NCI-H345 (cell line): ENCODE data around the gene TMEM30B.

Experiments
- DNase-seq: peaks from one replicate; lab custom pipeline; 2025; lab: John Stamatoyannopoulos, UW

The TMEM30B gene

DNA sequence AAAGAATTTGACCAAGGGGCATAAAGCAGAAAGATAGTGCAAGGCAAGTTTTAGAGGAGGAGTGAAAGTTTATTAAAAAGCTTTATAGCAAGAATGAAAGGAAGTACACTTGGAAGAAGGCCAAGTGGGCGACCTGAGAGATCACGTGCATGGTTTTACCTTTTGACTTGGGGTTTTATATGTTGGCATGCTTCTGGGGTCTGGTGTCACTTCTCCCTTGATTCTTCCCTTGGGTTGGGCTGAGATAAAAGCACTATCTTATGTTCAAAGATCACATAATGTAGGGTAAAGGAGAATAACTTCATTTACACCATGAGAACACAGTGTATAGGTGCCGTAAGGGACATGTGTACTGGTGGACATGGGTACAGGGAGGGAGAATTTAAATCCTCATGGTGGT lies 17.7 kb upstream of the TMEM30B start:
- no peak for DNase-seq

DNA sequence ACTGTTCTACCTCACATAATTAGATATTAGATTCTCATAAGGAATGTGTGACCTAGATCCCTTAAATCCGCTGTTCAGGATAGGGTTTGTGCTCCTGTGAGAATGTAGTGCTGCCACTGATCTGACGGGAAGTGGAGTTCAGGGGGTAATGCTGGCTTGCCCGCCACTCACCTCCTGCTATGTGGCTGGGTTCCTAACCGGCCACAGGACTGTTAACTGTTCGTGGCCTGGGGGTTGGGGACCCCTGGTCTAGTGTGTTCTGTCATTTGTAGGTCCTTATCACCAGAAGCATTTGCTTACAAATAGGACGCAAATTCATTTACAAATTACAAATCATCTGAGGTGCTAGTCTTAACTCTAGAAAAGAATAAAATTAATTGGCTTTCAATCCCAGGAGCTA lies 16.4 kb upstream of the TMEM30B start:
- no peak for DNase-seq

DNA sequence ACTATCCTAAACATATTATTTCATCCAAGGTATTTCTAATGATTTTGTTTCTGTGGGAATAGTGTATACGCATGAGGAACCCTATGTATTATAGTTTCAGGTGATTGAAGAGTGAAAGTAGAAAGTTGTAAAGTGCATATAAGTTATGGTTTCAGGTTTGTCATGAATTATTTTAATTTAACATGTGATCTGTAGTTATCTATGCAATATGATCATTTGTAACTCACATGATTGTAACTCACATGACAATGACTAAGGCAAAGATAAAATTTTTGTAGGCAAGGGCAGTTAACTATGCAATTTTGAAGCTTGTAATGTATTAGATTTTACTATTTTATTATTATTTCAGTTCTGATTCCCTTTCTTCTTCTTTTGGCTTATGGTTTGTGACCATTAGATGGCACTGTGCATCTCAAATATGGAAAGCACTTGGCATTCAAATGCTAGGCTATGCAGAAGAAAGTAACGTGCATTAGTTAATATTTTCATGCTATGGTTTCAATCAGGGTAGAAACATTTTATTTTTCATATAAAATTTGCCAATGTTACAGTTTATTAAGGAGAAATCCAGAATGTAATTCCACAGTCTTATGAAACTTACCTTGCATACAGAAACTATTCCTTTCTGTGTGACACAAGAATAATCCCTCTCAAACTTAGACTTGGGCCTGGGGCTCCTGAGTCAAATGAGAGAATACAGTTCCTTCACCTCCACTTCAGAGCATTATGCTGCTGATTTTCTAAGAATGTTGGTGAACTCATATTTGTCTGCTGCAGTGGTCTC lies 15.8 kb upstream of the TMEM30B start:
- DNase-seq = peak; percentile 58

DNA sequence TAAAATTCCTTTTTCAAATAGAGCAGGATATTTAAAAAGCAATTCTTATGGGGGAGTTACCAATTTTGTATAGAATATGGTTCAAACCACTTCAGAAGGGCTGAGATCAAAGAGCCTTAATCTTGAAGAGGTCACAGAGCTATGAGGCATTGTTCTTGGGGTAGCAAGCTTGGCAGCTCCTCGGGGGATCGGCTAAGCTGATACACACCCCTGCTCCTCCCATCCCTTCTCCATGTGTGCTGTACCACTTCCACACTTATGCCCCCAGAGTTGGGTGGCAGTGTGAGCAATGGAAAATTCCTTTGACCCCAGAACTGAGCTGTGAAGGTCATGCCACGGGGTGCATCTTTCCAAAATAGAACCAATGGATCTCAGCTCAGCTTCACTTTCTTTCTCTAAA lies 15.0 kb upstream of the TMEM30B start:
- DNase-seq = no peak

DNA sequence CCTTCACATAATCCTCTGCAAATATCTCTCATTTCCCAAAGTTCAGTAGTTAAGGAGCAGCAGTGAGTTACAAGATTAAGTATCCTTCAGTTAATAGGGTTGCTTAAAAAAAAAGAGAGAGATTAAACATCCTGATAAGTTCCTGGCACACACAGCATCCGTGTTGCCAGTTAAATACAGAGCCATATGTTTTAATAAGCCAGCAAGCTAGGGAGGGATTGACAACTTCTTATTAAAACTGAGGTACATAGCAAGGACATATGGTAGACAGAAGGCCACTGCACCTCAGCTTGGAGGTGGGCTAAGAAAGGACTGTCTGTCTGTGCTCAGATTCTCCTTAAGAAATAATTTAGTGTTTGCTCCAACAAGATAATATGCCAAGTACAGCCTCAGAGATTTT lies 9.6 kb upstream of the TMEM30B start:
- no peak for DNase-seq

DNA sequence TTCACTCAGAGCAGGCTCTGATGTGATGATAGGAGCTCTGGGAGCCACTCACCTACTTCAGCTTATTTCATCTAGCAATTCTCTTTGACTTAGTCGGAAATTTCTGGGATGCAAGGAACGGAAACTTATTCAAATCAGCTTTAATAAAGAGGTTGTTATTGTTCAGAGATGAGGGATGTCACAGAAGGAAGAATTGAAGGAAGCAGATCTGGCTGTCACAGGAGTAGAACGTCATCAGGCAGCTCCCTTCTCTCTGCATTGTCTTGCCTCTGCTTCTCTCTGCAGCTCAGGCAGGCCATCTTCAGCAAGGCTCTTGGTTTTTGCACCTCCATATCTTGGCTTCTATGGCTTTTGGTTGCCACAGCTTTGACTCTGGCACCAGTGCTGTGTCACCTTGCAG lies 7.6 kb upstream of the TMEM30B start:
- no peak for DNase-seq

DNA sequence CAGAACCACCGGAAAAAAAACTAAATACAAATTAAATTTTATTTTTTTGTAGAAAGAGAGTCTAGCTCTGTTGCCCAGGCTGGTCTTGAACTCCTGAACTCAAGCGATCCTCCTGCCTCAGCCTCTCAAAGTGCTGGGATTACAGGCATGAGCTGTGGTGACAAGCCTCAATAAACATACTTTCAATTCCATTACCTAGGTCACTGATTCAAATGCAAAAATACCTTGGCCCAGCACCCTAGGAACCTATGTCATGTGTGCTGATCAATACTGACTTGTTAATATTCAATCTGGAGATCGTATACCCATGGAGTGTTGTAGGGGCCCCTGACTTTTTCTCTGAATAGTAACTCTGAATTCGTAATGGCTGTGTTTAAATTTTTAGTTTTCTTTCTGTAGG lies 7.1 kb upstream of the TMEM30B start:
- DNase-seq = no peak

DNA sequence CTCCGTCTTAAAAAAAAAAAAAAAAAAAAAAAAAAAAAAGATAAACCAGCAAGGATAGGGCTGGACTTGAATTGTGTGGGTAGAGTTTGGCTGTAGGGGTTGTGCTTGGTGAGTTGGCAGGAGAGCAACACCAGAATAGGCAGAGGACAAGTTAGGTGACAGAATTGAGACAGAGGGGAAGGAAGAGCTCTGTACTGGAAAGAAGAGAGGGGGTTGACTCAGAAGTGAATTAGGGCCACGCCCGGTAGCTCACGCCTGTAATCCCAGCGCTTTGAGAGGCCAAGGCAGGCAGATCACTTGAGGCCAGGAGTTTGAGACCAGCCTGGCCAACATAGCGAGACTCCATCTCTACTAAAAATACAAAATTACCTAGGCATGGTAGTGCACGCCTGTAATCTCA lies 6.1 kb upstream of the TMEM30B start:
- DNase-seq = no peak

DNA sequence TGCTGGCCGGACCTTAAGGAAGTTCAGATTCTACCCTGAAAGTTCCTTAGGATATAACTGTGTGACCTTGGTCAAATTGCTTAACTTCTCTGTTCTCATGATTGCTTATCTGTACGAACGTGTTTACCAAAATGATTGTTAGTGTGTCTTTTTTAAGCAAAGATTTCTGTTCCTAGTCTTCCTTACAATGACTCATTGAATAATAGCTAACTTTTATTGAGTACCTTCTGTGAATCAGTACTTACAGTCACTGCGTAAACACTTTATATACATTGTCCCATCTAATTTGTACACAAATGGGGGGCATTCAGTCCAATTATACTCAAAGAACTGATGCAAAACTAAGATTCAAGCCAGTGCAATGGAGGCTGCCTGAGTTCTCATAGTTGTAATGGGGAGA lies 4.2 kb upstream of the TMEM30B start:
- DNase-seq = no peak

DNA sequence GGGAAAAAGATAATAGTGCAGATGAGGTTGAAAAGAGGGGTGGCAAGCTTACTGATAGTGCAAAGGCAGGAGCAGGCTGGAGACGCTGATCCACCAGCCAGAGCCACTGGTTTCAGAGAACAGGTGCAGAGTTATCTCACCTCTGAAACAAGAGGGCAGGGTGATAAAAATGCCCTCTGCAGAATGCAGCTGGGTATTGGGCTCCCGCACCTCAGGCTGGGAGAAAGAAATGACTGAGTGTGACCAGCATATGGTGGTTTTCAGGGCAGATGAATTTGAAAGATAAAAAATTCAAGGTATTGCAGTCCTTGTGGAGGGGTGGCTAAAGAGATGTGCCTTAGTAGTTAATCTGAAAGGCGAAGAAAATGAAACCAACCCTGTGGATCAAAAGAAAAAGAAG lies 2.9 kb upstream of the TMEM30B start:
- no peak for DNase-seq

DNA sequence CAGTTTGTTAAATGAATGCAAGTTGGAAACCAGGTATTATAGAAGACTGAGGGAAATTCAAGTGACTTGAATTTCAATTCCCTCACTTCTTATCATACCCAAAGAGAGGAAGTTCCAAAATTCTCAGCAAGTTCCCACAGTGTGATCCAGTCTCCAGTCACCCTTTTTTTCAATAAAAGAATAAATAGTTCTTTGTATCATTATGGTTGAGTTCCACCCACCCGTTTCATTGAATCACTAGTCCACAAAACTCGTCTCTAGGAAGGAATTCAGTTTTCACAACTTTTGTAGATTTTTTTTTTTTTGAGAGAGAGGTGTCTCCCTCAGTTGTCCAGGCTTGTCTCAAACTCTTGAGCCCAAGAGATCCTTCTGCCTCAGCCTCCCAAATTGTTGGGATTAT lies 1.6 kb upstream of the TMEM30B start:
- no peak for DNase-seq

DNA sequence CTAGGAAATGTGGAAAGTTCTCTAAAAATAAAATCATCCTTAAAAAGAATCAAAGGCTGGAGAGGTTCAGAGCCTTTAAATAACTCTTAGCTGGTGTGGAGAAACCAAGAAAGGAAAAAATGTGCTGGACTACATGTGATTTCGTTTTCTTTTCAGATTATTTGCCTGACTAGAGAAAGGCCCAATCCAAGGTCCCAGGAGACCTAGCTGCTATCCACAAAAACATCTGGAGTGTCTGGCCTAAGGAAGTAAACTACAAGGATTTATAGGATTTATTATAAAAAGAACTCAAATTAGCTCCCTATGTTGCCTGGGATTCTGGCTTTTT lies 774 bp upstream of the TMEM30B start:
- DNase-seq = no peak

DNA sequence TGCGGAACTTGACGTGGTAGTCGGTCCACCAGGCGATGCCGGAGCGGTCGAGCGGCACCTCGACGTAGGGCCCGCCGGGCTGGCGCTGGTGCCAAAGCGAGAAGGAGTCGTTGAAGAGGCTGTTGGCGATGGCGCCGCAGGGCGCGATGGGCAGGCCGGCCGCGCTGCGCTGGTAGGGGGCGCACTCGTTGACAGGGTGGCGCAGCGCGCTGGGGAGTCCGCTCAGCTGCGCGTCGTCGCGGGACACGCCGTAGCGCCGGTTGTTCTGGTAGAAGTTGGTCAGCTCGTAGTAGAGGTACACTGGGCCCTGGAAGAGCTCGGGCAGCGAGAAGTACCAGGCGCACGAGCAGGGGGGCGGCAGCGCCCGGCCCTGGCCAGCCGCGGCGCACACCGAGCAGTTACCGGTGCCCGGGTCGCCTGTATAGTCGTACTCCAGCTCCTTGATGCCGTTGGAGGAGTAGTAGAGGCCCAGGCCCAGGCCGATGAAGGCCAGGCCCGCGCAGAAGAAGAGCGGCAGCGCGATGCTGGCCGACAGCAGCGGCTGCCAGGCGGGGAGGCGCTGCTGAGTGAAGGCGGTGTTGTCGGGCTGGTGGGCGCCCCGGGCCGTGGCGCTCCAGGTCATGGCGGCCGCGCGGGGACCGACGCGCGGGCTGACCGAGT lies 482 bp downstream of the TMEM30B start:
- DNase-seq = peak; percentile 71

DNA sequence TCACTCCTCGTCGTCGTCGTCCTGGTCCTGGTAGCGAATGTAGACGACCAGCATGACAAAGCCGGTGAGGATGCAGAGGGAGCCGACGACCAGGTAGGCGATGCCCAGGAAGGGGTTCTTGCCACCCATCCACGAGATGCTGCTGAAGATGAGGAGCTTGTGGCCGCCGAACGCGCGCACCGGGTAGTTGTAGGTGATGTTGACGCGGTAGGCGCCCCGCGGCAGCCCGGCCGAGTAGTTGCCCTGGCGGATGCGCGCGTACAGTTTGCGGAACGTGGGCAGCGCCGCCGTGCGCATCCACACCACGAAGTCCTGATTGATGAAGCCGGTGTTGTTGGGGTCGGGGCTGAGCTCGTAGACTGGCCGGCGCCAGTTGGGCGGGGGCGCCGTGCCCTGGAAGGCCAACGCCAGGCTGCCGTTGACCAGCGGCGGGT lies 1.0 kb downstream of the TMEM30B start:
- no peak for DNase-seq

DNA sequence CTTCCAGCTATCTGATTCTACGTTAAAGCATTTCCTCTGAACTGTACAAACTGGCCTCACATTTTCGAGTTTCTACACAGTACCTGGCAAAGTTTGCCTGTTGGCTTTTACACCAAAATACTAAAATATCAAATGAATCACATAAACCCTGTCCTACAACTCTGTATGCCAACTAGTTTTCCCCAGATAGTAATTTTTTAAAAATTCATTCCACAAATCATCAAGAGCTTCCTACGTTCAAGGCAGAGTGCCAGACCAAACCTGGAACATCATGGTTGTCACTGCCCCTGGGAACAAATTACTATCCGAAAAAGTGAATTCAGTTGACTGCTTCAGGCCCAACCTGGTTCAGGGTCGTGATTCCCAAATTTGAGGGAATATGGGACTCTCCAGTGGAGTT lies 2.1 kb downstream of the TMEM30B start:
- DNase-seq = no peak

DNA sequence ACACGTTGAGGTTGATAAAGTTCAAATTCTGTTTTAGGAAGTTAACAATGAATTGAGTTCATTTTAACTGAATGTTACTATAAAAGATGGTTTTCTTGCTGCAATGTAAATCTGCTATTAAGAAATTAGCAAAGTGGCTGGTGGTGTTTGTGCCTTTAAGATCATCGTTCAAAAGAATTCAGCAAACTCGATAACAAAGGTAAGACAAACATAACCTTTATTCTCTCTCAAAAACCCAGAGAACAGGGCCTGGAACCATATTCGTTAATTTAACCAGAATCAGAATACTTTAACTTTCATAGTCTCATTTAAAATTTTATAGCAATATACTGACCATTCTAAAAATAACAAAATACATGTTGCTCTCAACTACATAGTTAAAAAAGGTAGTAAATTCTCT lies 3.4 kb downstream of the TMEM30B start:
- no peak for DNase-seq

DNA sequence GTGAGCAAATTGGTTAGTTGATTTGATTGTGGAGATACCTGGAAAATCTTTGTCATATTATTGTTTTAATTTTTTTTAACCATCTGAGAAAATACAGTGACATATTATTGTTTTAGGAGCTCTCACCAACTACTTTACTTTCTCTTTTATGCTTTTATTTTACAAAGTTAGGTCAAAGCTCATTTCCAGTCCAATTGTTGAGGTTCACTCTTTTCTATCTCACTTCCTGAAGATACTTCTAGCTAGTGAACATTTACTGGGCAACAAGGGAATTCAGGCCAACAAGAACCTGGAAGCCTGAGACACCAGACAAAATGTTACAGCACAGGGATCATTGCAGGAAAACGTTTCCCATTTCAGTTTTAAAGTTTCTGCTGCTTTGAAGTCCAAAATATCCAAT lies 3.9 kb downstream of the TMEM30B start:
- no peak for DNase-seq

DNA sequence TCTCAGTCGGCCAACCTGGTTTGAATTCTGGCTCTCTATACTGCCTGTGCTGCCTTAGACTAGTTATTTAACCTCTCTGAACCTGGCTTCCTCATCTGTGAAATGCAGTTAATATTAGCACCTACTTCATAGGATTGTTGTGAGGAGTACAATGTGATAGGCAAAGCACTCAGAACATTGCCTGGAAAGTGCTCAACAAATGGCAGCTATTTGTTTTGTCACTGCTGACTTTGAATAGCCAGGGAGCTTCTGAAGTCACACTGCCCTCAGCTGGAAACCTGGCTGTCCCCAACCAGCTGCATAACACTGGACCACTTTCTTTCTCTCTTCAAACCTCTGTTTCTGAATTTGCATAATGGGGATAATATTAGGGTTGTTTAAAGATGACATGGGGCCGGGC lies 9.6 kb downstream of the TMEM30B start:
- DNase-seq = no peak

DNA sequence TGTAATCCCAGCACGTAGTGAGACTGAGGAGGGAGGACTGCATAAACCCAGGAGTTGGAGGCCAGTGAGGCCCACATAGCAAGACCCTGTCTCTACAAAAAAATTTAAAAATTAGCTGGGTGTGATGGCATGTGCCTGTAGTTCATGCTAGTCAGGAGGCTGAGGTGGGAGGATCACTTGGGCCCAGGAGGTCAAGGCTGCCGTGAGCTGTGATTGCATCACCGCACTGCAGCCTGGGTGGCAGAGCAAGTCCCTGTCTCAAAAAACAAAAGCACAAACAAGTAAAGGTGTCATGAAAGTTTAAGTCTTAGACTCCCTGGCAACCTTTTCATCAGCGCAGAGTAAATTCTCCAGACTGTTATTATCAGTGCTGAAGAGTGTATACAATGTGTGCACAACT lies 10.4 kb downstream of the TMEM30B start:
- DNase-seq = no peak

DNA sequence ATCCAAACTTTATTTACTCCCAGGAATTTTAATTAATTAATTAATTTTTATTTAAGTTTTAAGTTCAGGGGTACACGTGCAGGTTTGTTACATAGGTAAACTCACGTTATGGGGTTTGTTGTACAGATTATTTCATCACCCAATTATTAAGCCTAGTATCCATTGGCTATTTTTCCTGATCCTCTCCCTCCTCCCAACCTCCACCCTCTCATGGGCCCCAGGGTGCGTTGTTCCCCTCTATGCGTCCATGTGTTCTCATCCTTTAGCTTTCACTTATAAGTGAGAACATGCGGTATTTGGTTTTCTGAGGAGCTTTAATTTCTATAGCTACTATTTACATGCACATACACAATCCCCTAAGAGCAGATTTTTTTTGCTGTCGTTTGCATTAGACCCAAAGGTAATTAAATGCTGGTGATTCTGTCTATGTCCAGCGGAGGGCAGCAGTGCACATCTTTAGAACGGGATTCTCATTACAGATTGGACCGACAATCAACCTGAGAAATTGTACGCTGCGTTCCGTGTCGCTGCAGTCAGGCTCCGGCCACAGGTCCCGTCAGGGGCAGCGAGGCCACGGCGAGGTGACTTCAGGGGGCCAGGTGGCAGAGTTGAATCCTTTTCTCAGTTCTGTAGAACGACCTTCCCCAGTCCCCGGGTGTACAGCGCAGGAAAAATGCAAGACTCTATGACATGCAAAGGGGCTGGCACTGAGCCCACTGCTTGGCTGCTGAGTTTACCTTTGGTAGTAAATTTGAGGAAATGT lies 11.6 kb downstream of the TMEM30B start:
- DNase-seq = peak; percentile 83

DNA sequence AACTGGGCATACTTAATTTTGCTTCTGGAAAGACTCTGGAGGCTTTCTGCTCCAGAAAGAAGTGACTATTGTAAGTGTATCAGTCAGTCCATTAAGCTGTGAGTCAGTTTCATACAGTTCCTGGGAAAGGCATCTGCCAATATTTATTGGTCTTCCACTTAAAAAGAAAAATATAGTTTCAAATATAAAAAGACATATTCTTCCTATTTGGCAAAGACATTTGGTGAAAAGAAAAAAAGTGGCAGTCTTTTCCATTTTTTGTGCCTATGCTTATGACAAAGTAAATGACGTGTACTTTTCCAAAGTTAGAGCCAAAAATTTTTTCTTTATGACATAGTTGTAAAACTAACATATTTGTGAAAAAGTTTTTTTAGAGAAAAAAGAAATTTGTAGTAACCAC lies 12.3 kb downstream of the TMEM30B start:
- DNase-seq = no peak

DNA sequence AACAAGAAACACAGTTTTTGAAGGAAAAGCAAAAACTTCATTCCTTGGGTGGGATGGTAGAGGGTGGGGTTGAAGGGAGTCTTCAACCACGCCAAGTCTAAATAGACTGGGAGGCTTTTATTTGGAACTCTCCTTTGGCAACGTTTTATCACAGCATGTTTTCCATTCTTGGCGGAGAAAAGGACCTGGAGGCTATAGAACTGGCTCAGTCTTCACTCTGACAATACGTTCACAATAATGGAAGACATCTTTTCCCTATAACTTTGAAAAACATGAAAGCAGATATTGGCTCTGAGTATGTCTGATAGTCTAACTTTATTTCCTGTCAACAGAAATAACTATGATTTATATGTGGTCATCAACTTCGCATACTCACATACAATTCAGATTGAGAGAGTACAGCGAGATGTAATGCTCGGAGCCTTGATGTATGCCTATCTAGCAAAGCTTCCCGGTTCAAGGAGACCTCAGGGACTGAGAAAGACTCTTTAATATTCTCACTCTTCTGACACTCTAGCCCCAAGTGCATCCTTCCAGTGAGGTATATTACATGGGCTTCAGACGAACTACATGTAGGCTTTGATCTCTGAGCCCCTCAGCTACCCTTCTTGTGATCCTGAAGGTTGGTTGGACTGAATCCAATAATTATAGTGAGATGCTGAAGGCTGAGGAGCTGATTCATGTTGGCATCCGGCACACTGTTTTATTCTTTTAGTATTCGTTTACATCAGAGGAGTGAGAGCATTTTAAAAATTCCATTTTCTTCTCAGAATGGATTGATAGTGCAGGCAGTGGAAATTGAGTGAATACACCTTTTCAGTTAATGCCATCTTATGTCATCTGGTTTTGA lies 14.0 kb downstream of the TMEM30B start:
- DNase-seq = no peak
